HG02938 (cell line): Measurements from ENCODE around the gene CDCA4.
A peak's percentile ranks its signal among the peaks of the same experiment; 100 is the strongest.
"Not testable (repeated sequence)": the region's sequence is repeated elsewhere in the genome, so short reads cannot be mapped to it uniquely, and the experiment has no call there.

Experiments
- ATAC-seq: cut with Tn5 transposase; IDR thresholded peaks from one replicate; pipeline ENCODE4 v1.9.1; 2021; ENCODE audit warnings: mild to moderate bottlenecking, moderate library complexity; ENCODE audit not compliant: unreplicated experiment

Gene CDCA4

GRCh38 chr14:105034315-105035039 lies 13.6 kb upstream of the CDCA4 start:
- no peak for ATAC-seq

GRCh38 chr14:105033412-105033900 lies 12.6 kb upstream of the CDCA4 start:
- not testable (repeated sequence) for ATAC-seq

GRCh38 chr14:105032451-105032901 lies 11.6 kb upstream of the CDCA4 start:
- not testable (repeated sequence) for ATAC-seq

GRCh38 chr14:105030836-105031396 lies 10.0 kb upstream of the CDCA4 start:
- no peak for ATAC-seq

- ATAC-seq = no peak
Observed at GRCh38 chr14:105030194-105030593, 9.3 kb upstream of the CDCA4 start.

- ATAC-seq = no peak
Observed at GRCh38 chr14:105029402-105029801, 8.5 kb upstream of the CDCA4 start.

GRCh38 chr14:105028251-105028927 lies 7.5 kb upstream of the CDCA4 start:
- no peak for ATAC-seq

GRCh38 chr14:105027718-105028117 lies 6.8 kb upstream of the CDCA4 start:
- ATAC-seq = not testable (repeated sequence)

- ATAC-seq = no peak
Observed at GRCh38 chr14:105026802-105027563, 6.1 kb upstream of the CDCA4 start.

GRCh38 chr14:105026033-105026785 lies 5.3 kb upstream of the CDCA4 start:
- no peak for ATAC-seq

- no peak for ATAC-seq
Observed at GRCh38 chr14:105025429-105025828, 4.5 kb upstream of the CDCA4 start.

- ATAC-seq = no peak
Observed at GRCh38 chr14:105023791-105024480, 3.1 kb upstream of the CDCA4 start.

- ATAC-seq = no peak
Observed at GRCh38 chr14:105023144-105023543, 2.3 kb upstream of the CDCA4 start.

- ATAC-seq = no peak
Observed at GRCh38 chr14:105022276-105022670, 1.4 kb upstream of the CDCA4 start.

GRCh38 chr14:105021656-105022275 lies 883 bp upstream of the CDCA4 start:
- no peak for ATAC-seq

GRCh38 chr14:105019861-105020814 lies 745 bp downstream of the CDCA4 start:
- ATAC-seq = peak; percentile 20

- no peak for ATAC-seq
Observed at GRCh38 chr14:105018414-105018813, 2.5 kb downstream of the CDCA4 start.

GRCh38 chr14:105015905-105016304 lies 5.0 kb downstream of the CDCA4 start:
- no peak for ATAC-seq
